ENCODE measurements around the gene ANKRD40. TPM values are rescaled to one million over a fixed set of nuclear protein-coding genes. Genes with fewer than 3 reads are reported as not detected.

ANKRD40 gene
- total RNA-seq, 4 donors from 2014 or later: 22.4 to 31.1 (median 22.7) TPM

- DNase-seq (ENCODE audit: low spot score in 2 of 2): no peak
- 79 to 84% methylated on average over 7 of the region's 7 CpGs for WGBS, 2 donors
- no peak overlapping the region for H3K4me3 ChIP-seq (ENCODE audit: low read depth, poor library complexity, severe bottlenecking)
- intact Hi-C loops (cut with DNase I; ENCODE audit: low total_unique reads): no loop called here
- TF ChIP-seq POLR2A (IDR thresholded peaks at IDR 0.05): no peak
- TF ChIP-seq, protein P1, sequence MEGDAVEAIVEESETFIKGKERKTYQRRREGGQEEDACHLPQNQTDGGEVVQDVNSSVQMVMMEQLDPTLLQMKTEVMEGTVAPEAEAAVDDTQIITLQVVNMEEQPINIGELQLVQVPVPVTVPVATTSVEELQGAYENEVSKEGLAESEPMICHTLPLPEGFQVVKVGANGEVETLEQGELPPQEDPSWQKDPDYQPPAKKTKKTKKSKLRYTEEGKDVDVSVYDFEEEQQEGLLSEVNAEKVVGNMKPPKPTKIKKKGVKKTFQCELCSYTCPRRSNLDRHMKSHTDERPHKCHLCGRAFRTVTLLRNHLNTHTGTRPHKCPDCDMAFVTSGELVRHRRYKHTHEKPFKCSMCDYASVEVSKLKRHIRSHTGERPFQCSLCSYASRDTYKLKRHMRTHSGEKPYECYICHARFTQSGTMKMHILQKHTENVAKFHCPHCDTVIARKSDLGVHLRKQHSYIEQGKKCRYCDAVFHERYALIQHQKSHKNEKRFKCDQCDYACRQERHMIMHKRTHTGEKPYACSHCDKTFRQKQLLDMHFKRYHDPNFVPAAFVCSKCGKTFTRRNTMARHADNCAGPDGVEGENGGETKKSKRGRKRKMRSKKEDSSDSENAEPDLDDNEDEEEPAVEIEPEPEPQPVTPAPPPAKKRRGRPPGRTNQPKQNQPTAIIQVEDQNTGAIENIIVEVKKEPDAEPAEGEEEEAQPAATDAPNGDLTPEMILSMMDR (IDR thresholded peaks at IDR 0.05): no peak
Observed at GRCh38 chr17:50649042-50649908, 58.4 kb downstream of the ANKRD40 start.

GRCh38 chr17:50647187-50647586, 60.5 kb downstream of the ANKRD40 start:
- DNase-seq (ENCODE audit: low spot score in 2 of 2): no peak
- intact Hi-C loops (cut with DNase I; ENCODE audit: low total_unique reads): no loop called here
- WGBS, 2 donors: 62 to 98% methylated on average over 2 of the region's 2 CpGs

DNA sequence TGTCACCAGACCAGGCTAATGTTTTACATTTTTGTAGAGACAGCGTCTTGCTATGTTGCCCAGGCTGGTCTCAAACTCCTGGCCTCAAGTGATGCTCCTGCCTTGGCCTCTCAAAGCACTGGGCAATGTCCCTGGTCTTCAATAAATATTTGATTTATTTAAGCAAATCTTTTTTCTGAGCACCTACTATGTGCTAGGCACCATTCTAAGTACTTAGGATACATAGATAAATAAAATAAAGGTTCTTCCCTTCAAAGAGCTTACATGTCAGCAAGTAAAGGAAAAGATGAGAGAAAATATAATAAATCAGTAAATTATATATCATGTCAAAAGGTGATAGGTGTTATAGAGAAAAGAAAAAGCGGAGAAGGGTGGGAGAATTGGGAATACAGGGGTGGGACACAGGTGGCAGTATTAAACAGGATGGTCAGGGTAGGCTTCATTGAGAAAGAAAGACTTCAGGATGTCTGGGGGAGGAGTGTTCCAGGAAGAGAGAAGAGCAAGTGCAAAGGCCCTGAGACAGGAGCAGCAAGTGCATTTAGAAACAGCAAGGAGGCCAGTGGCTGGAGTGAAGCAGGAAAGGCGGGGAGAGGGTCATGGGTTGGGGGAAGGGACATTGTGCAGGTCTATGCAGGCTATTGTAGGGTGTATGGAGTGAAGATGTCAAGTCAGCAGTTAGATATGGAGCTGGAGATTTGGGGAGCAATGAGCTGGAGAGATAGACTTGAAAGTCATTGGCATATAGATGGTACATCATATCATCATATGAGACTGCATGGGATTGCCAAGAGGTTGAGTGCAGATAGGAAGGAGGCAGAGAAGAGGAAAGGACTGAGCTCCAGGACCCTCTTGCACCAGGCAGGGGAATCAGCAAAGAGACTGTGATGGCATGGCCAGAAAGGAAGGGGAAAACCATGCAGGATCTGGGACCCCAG, 61.7 kb downstream of the ANKRD40 start:
- WGBS, 2 donors: 94 to 97% methylated on average over 3 of the region's 3 CpGs
- TF ChIP-seq POLR2A (IDR thresholded peaks at IDR 0.05): no peak
- TF ChIP-seq, protein P1 (IDR thresholded peaks at IDR 0.05): no peak
- intact Hi-C loops (cut with DNase I; ENCODE audit: low total_unique reads): no loop called here
- DNase-seq (ENCODE audit: low spot score in 2 of 2): no peak
- H3K4me3 ChIP-seq (ENCODE audit: low read depth, poor library complexity, severe bottlenecking): no peak overlapping the region

More at GRCh38 chr17:50647187-50647586, 60.5 kb downstream of the ANKRD40 start:
- no peak overlapping the region for H3K4me3 ChIP-seq (ENCODE audit: low read depth, poor library complexity, severe bottlenecking)
- TF ChIP-seq, protein P1 (IDR thresholded peaks at IDR 0.05): no peak
- no peak for TF ChIP-seq POLR2A (IDR thresholded peaks at IDR 0.05)

Other genes starting within 250 kb of the ANKRD40 start
- 1 to 10 TPM; 3.2 to 8.2 (median 7.2) TPM for gene CHAD, start 239.0 kb downstream of the ANKRD40 start, total RNA-seq
- gene RSAD1, start 229.1 kb downstream of the ANKRD40 start, total RNA-seq: 10 to 100 TPM; 21.5 to 40.5 (median 26.5) TPM
- gene MYCBPAP, start 199.5 kb downstream of the ANKRD40 start, total RNA-seq: 1 to 10 TPM in 1 of 4 donors, under 1 TPM in 3; 0.38 to 2.3 (median 0.54) TPM
- 100 to 1,000 TPM in 3 of 4 donors, 10 to 100 TPM in 1; 99.2 to 174 (median 115) TPM for gene EPN3, start 175.2 kb downstream of the ANKRD40 start, total RNA-seq
- 10 to 100 TPM; 27.6 to 56.0 (median 40.6) TPM for gene SPATA20, start 160.7 kb downstream of the ANKRD40 start, total RNA-seq
- gene CACNA1G, start 147.2 kb downstream of the ANKRD40 start, total RNA-seq: 1 to 10 TPM; 1.3 to 3.1 (median 1.8) TPM
- gene ABCC3, start 73.0 kb downstream of the ANKRD40 start, total RNA-seq: 10 to 100 TPM; 25.8 to 47.5 (median 35.2) TPM
- 10 to 100 TPM; 31.6 to 70.2 (median 51.6) TPM for gene LUC7L3, start 11.7 kb upstream of the ANKRD40 start, total RNA-seq
- not detected for gene ANKRD40CL, start 59.6 kb upstream of the ANKRD40 start, total RNA-seq
- gene WFIKKN2, start 127.7 kb upstream of the ANKRD40 start, total RNA-seq: under 1 TPM in 3 of 4 donors, not detected in 1; 0.26 to 0.61 (median 0.59) TPM
- gene TOB1, start 158.4 kb upstream of the ANKRD40 start, total RNA-seq: 100 to 1,000 TPM; 130 to 156 (median 142) TPM